Spinal cord (tissue), 10 donors: ENCODE data around the gene DOCK6. TPM values are rescaled to one million over a fixed set of nuclear protein-coding genes. Genes with fewer than 3 reads are reported as not detected.
A peak's percentile ranks its signal among the peaks of the same experiment; 100 is the strongest.

Source experiments
- DNase-seq, 6 donors: peaks; one replicate each; pipeline versions ENCODE4 v3.0.0 to v3.0.0-alpha.2; 2013 to 2015; ENCODE audit warnings: low spot score in 6 of 6, low read depth in 4 of 6
- H3K27ac ChIP-seq: one replicate; pipeline ENCODE4 v1.5.1; 2013; ENCODE audit warnings: low read depth, low read length, control low read depth
- H3K27me3 ChIP-seq: one replicate; pipeline ENCODE4 v1.6.1; 2013; ENCODE audit warnings: low read length; ENCODE audit not compliant: control insufficient read depth, insufficient read depth
- H3K36me3 ChIP-seq: one replicate; pipeline ENCODE4 v1.6.1; 2013; ENCODE audit warnings: low read length; ENCODE audit not compliant: control insufficient read depth, insufficient read depth
- H3K4me1 ChIP-seq: one replicate; pipeline ENCODE4 v1.6.1; 2013; ENCODE audit warnings: low read length; ENCODE audit not compliant: control insufficient read depth, insufficient read depth
- H3K4me3 ChIP-seq: one replicate; pipeline ENCODE4 v1.5.1; 2013; ENCODE audit warnings: low read depth, low read length, control low read depth
- H3K9me3 ChIP-seq: one replicate; pipeline ENCODE4 v1.6.1; 2013; ENCODE audit warnings: low read length; ENCODE audit not compliant: control insufficient read depth, insufficient read depth
- WGBS: methylation state at CpG from one replicate; pipeline ENCODE4 v1.1.5; 2013; ENCODE audit warnings: missing lambda C conversion rate; ENCODE audit not compliant: insufficient coverage; 5-methylcytosine and 5-hydroxymethylcytosine counted together
- polyA plus RNA-seq, 2 donors: library from polyadenylated mRNA; unstranded; fragments of 120-200 nt; gene quantifications; one replicate each; pipeline ENCODE4 v1.2.1, GENCODE V29; 2013; ENCODE audit not compliant: insufficient read length in 2 of 2
- total RNA-seq, 2 donors: library from RNA; depleted of rRNA in 1 of 2; stranded (reverse); fragments of 120-200 nt in 1 of 2; fragments of >200 nt in 1 of 2; gene quantifications; one replicate each; pipeline versions ENCODE4 v1.2.3 to v1.2.4, GENCODE V29; 2013 to 2014
- donor health status: healthy.

The DOCK6 gene
- total and polyA plus RNA-seq, 4 donors, result 16.5 to 71.2 (median 47.3) TPM

GRCh38 chr19:11278670-11279069 lies 16.3 kb upstream of the DOCK6 start:
- no CpG with 5 or more reads among the region's 6 CpGs for WGBS
- Histone ChIP-seq H3K4me3 (no peak overlapping the region), H3K27ac (no peak overlapping the region)

GRCh38 chr19:11274533-11275086 lies 12.3 kb upstream of the DOCK6 start:
- H3K9me3 ChIP-seq, result peaks cover 2% of the 10 kb centered on the region
- no peak for DNase-seq
- no CpG with 5 or more reads among the region's 4 CpGs for WGBS
- no peak overlapping the region for H3K27ac ChIP-seq
- no peaks in the 10 kb centered on the region for H3K36me3 ChIP-seq
- H3K27me3 ChIP-seq, result no peaks in the 10 kb centered on the region
- no peak overlapping the region for H3K4me3 ChIP-seq
- H3K4me1 ChIP-seq, result peaks cover 3% of the 10 kb centered on the region

More at GRCh38 chr19:11278670-11279069, 16.3 kb upstream of the DOCK6 start:
- H3K9me3 ChIP-seq, result peaks cover 2% of the 10 kb centered on the region
- no peaks in the 10 kb centered on the region for H3K27me3 ChIP-seq
- no peak for DNase-seq
- peaks cover 3% of the 10 kb centered on the region for H3K4me1 ChIP-seq
- no peaks in the 10 kb centered on the region for H3K36me3 ChIP-seq

GRCh38 chr19:11273989-11274388 lies 11.7 kb upstream of the DOCK6 start:
- no peak overlapping the region for H3K27ac ChIP-seq
- H3K4me1 ChIP-seq, result peaks cover 3% of the 10 kb centered on the region
- H3K36me3 ChIP-seq, result no peaks in the 10 kb centered on the region
- WGBS, result 86% methylated on average over 1 of the region's 5 CpGs
- no peak for DNase-seq
- H3K9me3 ChIP-seq, result no peaks in the 10 kb centered on the region
- no peak overlapping the region for H3K4me3 ChIP-seq
- H3K27me3 ChIP-seq, result no peaks in the 10 kb centered on the region

- Histone ChIP-seq H3K4me3 (no peak overlapping the region), H3K9me3 (no peaks in the 10 kb centered on the region), H3K27me3 (no peaks in the 10 kb centered on the region), H3K4me1 (peaks cover 3% of the 10 kb centered on the region), H3K36me3 (no peaks in the 10 kb centered on the region), H3K27ac (no peak overlapping the region)
- 100% methylated on average over 2 of the region's 2 CpGs for WGBS
- no peak for DNase-seq
These were observed 11.0 kb upstream of the DOCK6 start for GRCh38 chr19:11273296-11273695.

GRCh38 chr19:11269408-11269807 lies 7.1 kb upstream of the DOCK6 start:
- Histone ChIP-seq H3K4me3 (no peak overlapping the region), H3K27ac (peak overlapping the region; percentile 80), H3K27me3 (no peaks in the 10 kb centered on the region), H3K4me1 (peaks cover under 1% of the 10 kb centered on the region), H3K9me3 (no peaks in the 10 kb centered on the region), H3K36me3 (no peaks in the 10 kb centered on the region)
- no peak for DNase-seq
- 79% methylated on average over 3 of the region's 7 CpGs for WGBS

GRCh38 chr19:11268783-11269267 lies 6.5 kb upstream of the DOCK6 start:
- no peaks in the 10 kb centered on the region for H3K27me3 ChIP-seq
- H3K27ac ChIP-seq, result peak overlapping the region; percentile 80
- H3K9me3 ChIP-seq, result no peaks in the 10 kb centered on the region
- peaks cover 3% of the 10 kb centered on the region for H3K4me1 ChIP-seq
- no peaks in the 10 kb centered on the region for H3K36me3 ChIP-seq
- peak in 1 of 6 donors; percentile 72 for DNase-seq
- WGBS, result 54% methylated on average over 8 of the region's 10 CpGs
- no peak overlapping the region for H3K4me3 ChIP-seq

GRCh38 chr19:11267316-11268085 lies 5.2 kb upstream of the DOCK6 start:
- WGBS, result 91% methylated on average over 9 of the region's 10 CpGs
- Histone ChIP-seq H3K27ac (no peak overlapping the region), H3K27me3 (peaks cover 2% of the 10 kb centered on the region), H3K36me3 (no peaks in the 10 kb centered on the region), H3K9me3 (no peaks in the 10 kb centered on the region), H3K4me3 (no peak overlapping the region), H3K4me1 (peaks cover 7% of the 10 kb centered on the region)
- DNase-seq, result no peak

GRCh38 chr19:11265785-11266236 lies 3.5 kb upstream of the DOCK6 start:
- no peak for DNase-seq
- WGBS, result 71% methylated on average over 8 of the region's 11 CpGs
- peaks cover 6% of the 10 kb centered on the region for H3K27me3 ChIP-seq
- no peak overlapping the region for H3K4me3 ChIP-seq
- H3K27ac ChIP-seq, result no peak overlapping the region
- H3K36me3 ChIP-seq, result no peaks in the 10 kb centered on the region
- peaks cover 16% of the 10 kb centered on the region for H3K4me1 ChIP-seq
- no peaks in the 10 kb centered on the region for H3K9me3 ChIP-seq

- Histone ChIP-seq H3K36me3 (no peaks in the 10 kb centered on the region), H3K9me3 (no peaks in the 10 kb centered on the region), H3K4me3 (no peak overlapping the region), H3K27ac (no peak overlapping the region), H3K27me3 (peaks cover 6% of the 10 kb centered on the region), H3K4me1 (peaks cover 16% of the 10 kb centered on the region)
- no peak for DNase-seq
- WGBS, result 82% methylated on average over 6 of the region's 6 CpGs
These were observed 3.0 kb upstream of the DOCK6 start for GRCh38 chr19:11265177-11265784.
